HCT116 (cell line): Measurements from ENCODE around the gene TMPRSS9. TPM values are rescaled to one million over a fixed set of nuclear protein-coding genes. Genes with fewer than 3 reads are reported as not detected.

Experiments
- ATAC-seq: fragments of 200-7000 bp; cut with Tn5 transposase; 2 replicates; pipeline ENCODE4 v1.9.1; 2020; ENCODE audit warnings: mild to moderate bottlenecking, moderate library complexity
- BruUV-seq: library from RNA; stranded (reverse); fragments of 400-500 nt; replicated peaks from 2 replicates; lab custom pipeline; 2021; lab: Mats Ljungman, UMichigan
- CTCF ChIA-PET: fragments of 300-600 bp; sonication (Branson Sonifier 250); formaldehyde crosslinking; loops from one replicate; lab custom pipeline; 2021; ENCODE audit warnings: antibody characterized with exemption; lab: Charles Lee
- POLR2A ChIA-PET: fragments of 300-600, 350-600 bp; sonication (Branson Sonifier 250); formaldehyde crosslinking; loops from one replicate; lab custom pipeline; 2021; ENCODE audit warnings: antibody characterized with exemption; lab: Charles Lee
- RAD21 ChIA-PET, 2 experiments: fragments of 300-600 bp; sonication (Branson Sonifier 250); formaldehyde crosslinking; loops; one replicate each; lab custom pipeline; 2023; ENCODE audit warnings: low total read pairs in 2 of 2; ENCODE audit not compliant: uncharacterized antibody in 2 of 2, unreplicated experiment in 2 of 2, low non-redundant PET in 1 of 2; lab: Charles Lee
- DNase-seq: peaks from one replicate; pipeline ENCODE4 v3.0.0-alpha.2; 2010; ENCODE audit warnings: low read depth, low spot score
- H2AFZ ChIP-seq: fragments of 200-600 bp; shearing (Covaris generic), sonication (generic); 2 replicates; pipeline ENCODE4 v1.6.1; 2017; ENCODE audit warnings: low read depth, mixed run types, mixed read lengths, antibody characterized with exemption, low read length; ENCODE audit not compliant: poor library complexity, severe bottlenecking
- H3K27ac ChIP-seq: 2 replicates; pipeline ENCODE4 v1.5.1; 2012; ENCODE audit warnings: low read depth, low read length
- H3K27me3 ChIP-seq: fragments of 200-600 bp; sonication (generic); 2 replicates; pipeline ENCODE4 v1.6.1; 2016; ENCODE audit warnings: mixed run types, low read length, mixed read lengths; ENCODE audit not compliant: insufficient read depth
- H3K36me3 ChIP-seq, 2 experiments: fragments of 200-500 bp in 1 of 2; fragments of 200-600 bp in 1 of 2; sonication (Bioruptor generic) in 1 of 2; sonication (generic) in 1 of 2; 2 replicates each; pipeline versions ENCODE4 v1.5.1 to v1.6.1; 2014 to 2016; ENCODE audit warnings: low read length in 2 of 2, inconsistent platforms in 1 of 2, mixed read lengths in 1 of 2, mixed run types in 1 of 2; ENCODE audit not compliant: insufficient read depth in 2 of 2, control insufficient read depth in 1 of 2
- H3K4me1 ChIP-seq, 2 experiments: fragments of 200-600 bp in 1 of 2; sonication (generic) in 1 of 2; 2 replicates each; pipeline versions ENCODE4 v1.5.1 to v1.6.1; 2012 to 2017; ENCODE audit warnings: low read length in 2 of 2, inconsistent platforms in 1 of 2, mild to moderate bottlenecking in 1 of 2, mixed read lengths in 1 of 2, mixed run types in 1 of 2, moderate library complexity in 1 of 2; ENCODE audit not compliant: insufficient read depth in 2 of 2, control insufficient read depth in 1 of 2
- H3K4me2 ChIP-seq: fragments of 200-600 bp; sonication (generic); 2 replicates; pipeline ENCODE4 v1.6.1; 2017; ENCODE audit warnings: mixed run types, low read length, mixed read lengths
- H3K4me3 ChIP-seq, 2 experiments: fragments of 200-600 bp in 1 of 2; sonication (generic) in 1 of 2; replicated peaks in 1 of 2; 2 replicates each; pipeline ENCODE4 v1.5.1; 2011 to 2016; ENCODE audit warnings: low read length in 2 of 2, control low read depth in 1 of 2, low read depth in 1 of 2, mild to moderate bottlenecking in 1 of 2, mixed read lengths in 1 of 2, mixed run types in 1 of 2
- H3K79me2 ChIP-seq: fragments of 200-600 bp; sonication (generic); 2 replicates; pipeline ENCODE4 v1.6.1; 2017; ENCODE audit warnings: mild to moderate bottlenecking, mixed run types, low read length, moderate library complexity, mixed read lengths; ENCODE audit not compliant: insufficient read depth
- H3K9ac ChIP-seq: fragments of 200-600 bp; sonication (generic); 2 replicates; pipeline ENCODE4 v1.6.1; 2016; ENCODE audit warnings: low read length, mixed read lengths
- H3K9me2 ChIP-seq: fragments of 200-600 bp; sonication (generic), shearing (Covaris generic); 2 replicates; pipeline ENCODE4 v1.6.1; 2017; ENCODE audit warnings: mixed run types, mild to moderate bottlenecking, moderate library complexity; ENCODE audit not compliant: insufficient read depth
- H3K9me3 ChIP-seq, 2 experiments: fragments of 200-500 bp in 1 of 2; fragments of 200-600 bp in 1 of 2; sonication (Bioruptor generic) in 1 of 2; sonication (generic) in 1 of 2; 2 replicates each; pipeline ENCODE4 v1.6.1; 2014 to 2017; ENCODE audit warnings: low read length in 2 of 2, mixed read lengths in 2 of 2, inconsistent platforms in 1 of 2, low read depth in 1 of 2, mild to moderate bottlenecking in 1 of 2, mixed run types in 1 of 2, moderate library complexity in 1 of 2; ENCODE audit not compliant: control insufficient read depth in 1 of 2, insufficient read depth in 1 of 2
- H4K20me1 ChIP-seq: fragments of 200-600 bp; sonication (generic), shearing (Covaris generic); 2 replicates; pipeline ENCODE4 v1.6.1; 2017; ENCODE audit warnings: mixed run types, mild to moderate bottlenecking, moderate library complexity; ENCODE audit not compliant: insufficient read depth
- CEBPB ChIP-seq: IDR thresholded peaks from 2 replicates; pipeline ENCODE4 v1.6.1; 2012; ENCODE audit warnings: low read depth
- EGR1 ChIP-seq: IDR thresholded peaks from 2 replicates; pipeline ENCODE4 v1.6.1; 2012; ENCODE audit warnings: low read depth
- EZH2 ChIP-seq: fragments of 200-600 bp; sonication (generic); IDR thresholded peaks from 2 replicates; pipeline ENCODE4 v1.6.1; 2017; ENCODE audit warnings: antibody characterized with exemption, mixed run types
- EZH2phosphoT487 ChIP-seq: fragments of 200-600 bp; IDR thresholded peaks from 2 replicates; pipeline ENCODE4 v1.6.1; 2018; ENCODE audit warnings: antibody characterized with exemption, borderline replicate concordance
- FOSL1 ChIP-seq: IDR thresholded peaks from 2 replicates; pipeline ENCODE4 v1.6.1; 2012; ENCODE audit warnings: low read depth
- RAD21 ChIP-seq: IDR thresholded peaks from 2 replicates; pipeline ENCODE4 v1.6.1; 2012; ENCODE audit warnings: low read depth, mild to moderate bottlenecking
- SIN3A ChIP-seq: IDR thresholded peaks from 2 replicates; pipeline ENCODE4 v1.6.1; 2012; ENCODE audit warnings: low read depth
- SRF ChIP-seq: IDR thresholded peaks from 2 replicates; pipeline ENCODE4 v1.6.1; 2012; ENCODE audit warnings: low read depth
- TCF7L2 ChIP-seq: IDR thresholded peaks from 2 replicates; pipeline ENCODE4 v1.7.0; 2011; ENCODE audit warnings: borderline replicate concordance, inconsistent platforms; ENCODE audit not compliant: insufficient read depth, insufficient read length; ENCODE audit errors: extremely low read depth
- YY1 ChIP-seq: IDR thresholded peaks from 2 replicates; pipeline ENCODE4 v1.6.1; 2011; ENCODE audit warnings: low read length, low read depth, moderate library complexity, mild to moderate bottlenecking; ENCODE audit not compliant: insufficient replicate concordance; ENCODE audit errors: extremely low read depth
- ZFX ChIP-seq: fragments of 450-650 bp; IDR thresholded peaks from 2 replicates; pipeline ENCODE4 v1.6.1; 2017
- intact Hi-C: fragments of 100-400 bp; cut with micrococcal nuclease; formaldehyde crosslinking; loops from 2 replicates; pipeline ENCODE4 v1.10.0; 2022
- total RNA-seq: library from RNA; stranded (reverse); gene quantifications from one replicate; pipeline ENCODE4 v1.2.1, GENCODE V29; 2021; ENCODE audit not compliant: unreplicated experiment
- TF ChIP-seq, protein P1 (sequence below), 3 experiments: fragments of 200-600 bp in 1 of 3; sonication (generic) in 1 of 3; IDR thresholded peaks in 2 of 3; conservative IDR thresholded peaks in 1 of 3; 2 replicates each; pipeline ENCODE4 v1.5.1; 2012 to 2017; ENCODE audit warnings: low read depth in 2 of 3, low read length in 2 of 3, antibody characterized with exemption in 1 of 3, borderline replicate concordance in 1 of 3, control low read depth in 1 of 3, mild to moderate bottlenecking in 1 of 3, mixed read lengths in 1 of 3, mixed run types in 1 of 3, moderate library complexity in 1 of 3; ENCODE audit not compliant: insufficient read depth in 1 of 3
- TF ChIP-seq, protein P2 (sequence below): IDR thresholded peaks from 2 replicates; pipeline ENCODE4 v1.6.1; 2012; ENCODE audit warnings: low read depth

TMPRSS9 gene
- total RNA-seq, 1 experiment from 2014 or later = not detected

DNA sequence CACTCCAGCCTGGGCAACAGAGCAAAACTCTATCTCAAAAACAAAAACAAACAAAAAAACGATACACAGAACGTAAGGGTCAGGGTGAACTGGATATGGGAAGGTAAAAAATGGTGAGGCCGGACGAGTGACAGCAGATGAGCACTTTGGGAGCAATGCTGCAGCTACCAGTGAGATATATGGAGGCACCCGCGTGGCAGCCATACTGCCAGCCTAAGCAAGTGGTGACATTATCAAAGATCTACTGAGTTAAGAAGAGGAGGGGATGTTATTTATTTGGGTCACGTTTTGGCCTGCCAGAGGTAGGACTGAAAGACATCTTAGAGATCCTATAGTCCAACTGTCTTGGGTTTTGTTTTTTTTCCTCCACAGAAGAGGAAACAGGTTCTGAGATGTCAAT, 53.1 kb downstream of the TMPRSS9 start:
- Histone ChIP-seq H3K27me3 (no peaks in the 10 kb centered on the region), H3K9ac (no peak overlapping the region), H3K4me2 (no peak overlapping the region), H3K27ac (no peak overlapping the region), H4K20me1 (no peaks in the 10 kb centered on the region), H3K4me3 (no peak overlapping the region), H3K36me3 (peaks cover 0 to 6% of the 10 kb centered on the region in 2 experiments; a peak in 1 of 4 replicates), H3K9me3 (no peaks in the 10 kb centered on the region), H2AFZ (no peak overlapping the region), H3K79me2 (no peaks in the 10 kb centered on the region), H3K4me1 (no peaks in the 10 kb centered on the region), H3K9me2 (no peaks in the 10 kb centered on the region)
- ChIA-PET POLR2A (no interaction called here), RAD21 (no interaction called here), CTCF (no interaction called here)
- no peak for DNase-seq
- intact Hi-C loops = no loop called here
- TF ChIP-seq RAD21 = no peak
- TF ChIP-seq YY1 = no peak
- no peak for TF ChIP-seq EZH2phosphoT487
- TF ChIP-seq ZFX = no peak
- no peak for TF ChIP-seq SRF
- TF ChIP-seq, protein P1, sequence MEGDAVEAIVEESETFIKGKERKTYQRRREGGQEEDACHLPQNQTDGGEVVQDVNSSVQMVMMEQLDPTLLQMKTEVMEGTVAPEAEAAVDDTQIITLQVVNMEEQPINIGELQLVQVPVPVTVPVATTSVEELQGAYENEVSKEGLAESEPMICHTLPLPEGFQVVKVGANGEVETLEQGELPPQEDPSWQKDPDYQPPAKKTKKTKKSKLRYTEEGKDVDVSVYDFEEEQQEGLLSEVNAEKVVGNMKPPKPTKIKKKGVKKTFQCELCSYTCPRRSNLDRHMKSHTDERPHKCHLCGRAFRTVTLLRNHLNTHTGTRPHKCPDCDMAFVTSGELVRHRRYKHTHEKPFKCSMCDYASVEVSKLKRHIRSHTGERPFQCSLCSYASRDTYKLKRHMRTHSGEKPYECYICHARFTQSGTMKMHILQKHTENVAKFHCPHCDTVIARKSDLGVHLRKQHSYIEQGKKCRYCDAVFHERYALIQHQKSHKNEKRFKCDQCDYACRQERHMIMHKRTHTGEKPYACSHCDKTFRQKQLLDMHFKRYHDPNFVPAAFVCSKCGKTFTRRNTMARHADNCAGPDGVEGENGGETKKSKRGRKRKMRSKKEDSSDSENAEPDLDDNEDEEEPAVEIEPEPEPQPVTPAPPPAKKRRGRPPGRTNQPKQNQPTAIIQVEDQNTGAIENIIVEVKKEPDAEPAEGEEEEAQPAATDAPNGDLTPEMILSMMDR (IDR thresholded peaks at IDR 0.05 in 2 of 3, conservative IDR thresholded peaks at IDR 0.05 in 1 of 3; ENCODE audit: borderline replicate concordance in 1 of 3, insufficient read depth in 1 of 3, low read depth in 2 of 3, low read length in 2 of 3) = no peak
- no peak for TF ChIP-seq SIN3A
- no peak for TF ChIP-seq FOSL1
- TF ChIP-seq CEBPB = no peak
- no peak for TF ChIP-seq EGR1
- no peak for TF ChIP-seq EZH2
- TF ChIP-seq, protein P2, sequence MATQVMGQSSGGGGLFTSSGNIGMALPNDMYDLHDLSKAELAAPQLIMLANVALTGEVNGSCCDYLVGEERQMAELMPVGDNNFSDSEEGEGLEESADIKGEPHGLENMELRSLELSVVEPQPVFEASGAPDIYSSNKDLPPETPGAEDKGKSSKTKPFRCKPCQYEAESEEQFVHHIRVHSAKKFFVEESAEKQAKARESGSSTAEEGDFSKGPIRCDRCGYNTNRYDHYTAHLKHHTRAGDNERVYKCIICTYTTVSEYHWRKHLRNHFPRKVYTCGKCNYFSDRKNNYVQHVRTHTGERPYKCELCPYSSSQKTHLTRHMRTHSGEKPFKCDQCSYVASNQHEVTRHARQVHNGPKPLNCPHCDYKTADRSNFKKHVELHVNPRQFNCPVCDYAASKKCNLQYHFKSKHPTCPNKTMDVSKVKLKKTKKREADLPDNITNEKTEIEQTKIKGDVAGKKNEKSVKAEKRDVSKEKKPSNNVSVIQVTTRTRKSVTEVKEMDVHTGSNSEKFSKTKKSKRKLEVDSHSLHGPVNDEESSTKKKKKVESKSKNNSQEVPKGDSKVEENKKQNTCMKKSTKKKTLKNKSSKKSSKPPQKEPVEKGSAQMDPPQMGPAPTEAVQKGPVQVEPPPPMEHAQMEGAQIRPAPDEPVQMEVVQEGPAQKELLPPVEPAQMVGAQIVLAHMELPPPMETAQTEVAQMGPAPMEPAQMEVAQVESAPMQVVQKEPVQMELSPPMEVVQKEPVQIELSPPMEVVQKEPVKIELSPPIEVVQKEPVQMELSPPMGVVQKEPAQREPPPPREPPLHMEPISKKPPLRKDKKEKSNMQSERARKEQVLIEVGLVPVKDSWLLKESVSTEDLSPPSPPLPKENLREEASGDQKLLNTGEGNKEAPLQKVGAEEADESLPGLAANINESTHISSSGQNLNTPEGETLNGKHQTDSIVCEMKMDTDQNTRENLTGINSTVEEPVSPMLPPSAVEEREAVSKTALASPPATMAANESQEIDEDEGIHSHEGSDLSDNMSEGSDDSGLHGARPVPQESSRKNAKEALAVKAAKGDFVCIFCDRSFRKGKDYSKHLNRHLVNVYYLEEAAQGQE = no peak
- TF ChIP-seq TCF7L2 = no peak
- ATAC-seq = no peak
- no TSS peak for BruUV-seq
